HFF-Myc (cell line): Measurements from ENCODE around the gene PELI2.

ENCODE experiments used
- DNase-seq: peaks from one replicate; pipeline ENCODE4 v3.0.0-alpha.2; 2011; ENCODE audit warnings: low read depth; ENCODE audit errors: extremely low read depth
- H3K4me3 ChIP-seq: replicated peaks from 2 replicates; pipeline ENCODE4 v1.5.1; 2011; ENCODE audit warnings: low read depth, mild to moderate bottlenecking, control low read depth, low read length
- TF ChIP-seq, protein P1 (sequence below): IDR thresholded peaks from 2 replicates; pipeline ENCODE4 v1.5.1; 2012; ENCODE audit warnings: mild to moderate bottlenecking, low read depth, low read length, control low read depth; ENCODE audit errors: missing control alignments

Gene PELI2

DNA sequence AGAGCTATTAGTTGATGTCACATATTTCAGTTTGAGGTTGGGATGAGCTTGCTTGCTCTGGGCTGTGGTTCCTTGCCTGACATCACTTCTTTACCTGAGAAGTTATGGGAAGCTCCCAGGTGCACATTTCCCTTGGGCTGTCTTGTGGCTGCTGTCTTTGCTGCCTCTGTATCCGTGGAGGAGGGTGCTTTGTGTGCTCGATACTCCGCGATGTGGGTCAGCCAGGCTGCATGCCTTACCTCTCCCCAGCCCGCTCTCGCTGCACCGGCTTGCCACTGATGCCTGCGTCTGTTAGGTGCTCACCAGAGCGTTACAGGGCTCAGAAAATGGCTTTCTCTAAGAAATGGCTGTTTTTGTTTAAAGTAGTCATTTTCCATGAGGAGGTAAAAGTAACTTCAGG, 19.6 kb downstream of the PELI2 start:
- TF ChIP-seq, protein P1, sequence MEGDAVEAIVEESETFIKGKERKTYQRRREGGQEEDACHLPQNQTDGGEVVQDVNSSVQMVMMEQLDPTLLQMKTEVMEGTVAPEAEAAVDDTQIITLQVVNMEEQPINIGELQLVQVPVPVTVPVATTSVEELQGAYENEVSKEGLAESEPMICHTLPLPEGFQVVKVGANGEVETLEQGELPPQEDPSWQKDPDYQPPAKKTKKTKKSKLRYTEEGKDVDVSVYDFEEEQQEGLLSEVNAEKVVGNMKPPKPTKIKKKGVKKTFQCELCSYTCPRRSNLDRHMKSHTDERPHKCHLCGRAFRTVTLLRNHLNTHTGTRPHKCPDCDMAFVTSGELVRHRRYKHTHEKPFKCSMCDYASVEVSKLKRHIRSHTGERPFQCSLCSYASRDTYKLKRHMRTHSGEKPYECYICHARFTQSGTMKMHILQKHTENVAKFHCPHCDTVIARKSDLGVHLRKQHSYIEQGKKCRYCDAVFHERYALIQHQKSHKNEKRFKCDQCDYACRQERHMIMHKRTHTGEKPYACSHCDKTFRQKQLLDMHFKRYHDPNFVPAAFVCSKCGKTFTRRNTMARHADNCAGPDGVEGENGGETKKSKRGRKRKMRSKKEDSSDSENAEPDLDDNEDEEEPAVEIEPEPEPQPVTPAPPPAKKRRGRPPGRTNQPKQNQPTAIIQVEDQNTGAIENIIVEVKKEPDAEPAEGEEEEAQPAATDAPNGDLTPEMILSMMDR = no peak
- DNase-seq = no peak

DNA sequence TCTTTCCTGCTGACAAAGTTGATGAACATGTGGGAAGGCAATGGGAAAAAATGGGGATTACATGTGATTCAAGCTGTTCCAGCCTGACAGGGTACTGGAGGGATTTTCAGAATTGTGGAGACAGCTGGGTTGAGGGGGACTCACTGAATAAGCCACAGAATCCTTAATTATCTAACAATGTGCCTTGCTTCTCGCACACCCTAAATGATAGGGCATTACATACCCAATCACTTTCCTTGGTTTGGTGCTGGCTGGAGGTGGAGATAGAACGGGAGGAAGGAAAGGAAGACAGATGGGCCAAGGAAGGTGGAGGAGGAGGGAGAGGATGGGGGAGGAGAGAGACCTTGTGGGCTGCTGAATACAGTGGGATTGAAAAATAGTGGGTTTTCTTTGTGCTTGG, 20.7 kb downstream of the PELI2 start:
- DNase-seq = no peak
- H3K4me3 ChIP-seq = no peak overlapping the region
- TF ChIP-seq, protein P1 = no peak

More for the DNA sequence above, 19.6 kb downstream of the PELI2 start:
- no peak overlapping the region for H3K4me3 ChIP-seq

DNA sequence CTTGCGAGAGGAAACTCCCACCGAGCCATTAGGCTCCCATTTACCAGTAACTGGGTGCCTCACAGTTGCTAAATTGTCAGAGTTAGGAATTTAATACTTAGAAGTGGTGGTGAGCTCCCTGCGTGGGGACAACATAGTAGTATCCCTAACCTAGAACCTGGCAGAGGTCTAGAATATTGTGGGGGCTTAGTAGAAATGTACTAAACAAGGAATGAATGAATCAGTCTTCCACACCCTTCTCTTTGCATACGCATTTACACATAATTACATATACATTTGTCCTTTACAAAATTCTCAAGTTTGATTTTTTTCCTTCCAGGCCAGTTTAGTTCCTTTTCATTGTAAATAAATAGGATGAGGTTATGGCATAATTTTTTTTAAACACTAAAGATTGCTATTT, 24.1 kb downstream of the PELI2 start:
- TF ChIP-seq, protein P1 = no peak
- no peak overlapping the region for H3K4me3 ChIP-seq
- DNase-seq = no peak

DNA sequence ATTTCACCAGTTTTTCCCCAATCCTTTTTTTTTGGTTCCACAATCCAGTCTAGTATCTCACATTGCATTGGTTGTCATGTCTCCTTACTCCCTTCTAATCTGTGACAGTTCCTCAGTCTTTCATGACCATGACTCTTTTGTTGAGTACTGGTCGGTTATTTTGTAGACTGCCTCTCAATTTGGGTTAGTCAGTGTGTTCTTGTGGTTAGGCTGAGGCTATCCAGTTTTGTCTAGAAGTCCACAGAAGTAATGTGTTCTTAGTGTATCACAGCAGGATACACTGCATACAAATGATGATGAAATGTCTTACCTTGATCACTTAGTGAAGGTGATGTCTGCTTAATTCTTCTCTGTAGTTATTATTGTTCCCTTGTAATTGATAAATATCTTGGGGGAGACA, 24.8 kb downstream of the PELI2 start:
- TF ChIP-seq, protein P1 = no peak
- DNase-seq = no peak
- H3K4me3 ChIP-seq = no peak overlapping the region

DNA sequence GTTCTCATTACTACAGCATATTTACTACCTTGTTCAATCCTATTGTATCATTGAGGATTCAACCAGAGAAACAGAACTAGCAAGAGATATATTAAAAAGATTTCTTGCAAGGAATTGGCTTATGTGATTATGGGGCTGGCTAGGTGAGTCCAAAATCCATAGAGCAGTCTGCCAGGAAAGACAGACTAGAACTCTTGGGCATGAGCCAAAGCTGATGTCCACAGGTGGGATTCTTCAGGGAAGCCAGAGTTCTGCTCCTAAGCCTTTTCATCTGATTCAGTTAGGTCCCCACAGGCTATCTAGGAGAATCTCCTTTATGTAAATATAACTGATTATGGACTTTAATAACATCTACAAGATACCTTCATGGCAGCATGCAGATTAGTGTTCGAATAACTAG, 26.0 kb downstream of the PELI2 start:
- no peak for DNase-seq
- TF ChIP-seq, protein P1 = no peak
- H3K4me3 ChIP-seq = no peak overlapping the region

DNA sequence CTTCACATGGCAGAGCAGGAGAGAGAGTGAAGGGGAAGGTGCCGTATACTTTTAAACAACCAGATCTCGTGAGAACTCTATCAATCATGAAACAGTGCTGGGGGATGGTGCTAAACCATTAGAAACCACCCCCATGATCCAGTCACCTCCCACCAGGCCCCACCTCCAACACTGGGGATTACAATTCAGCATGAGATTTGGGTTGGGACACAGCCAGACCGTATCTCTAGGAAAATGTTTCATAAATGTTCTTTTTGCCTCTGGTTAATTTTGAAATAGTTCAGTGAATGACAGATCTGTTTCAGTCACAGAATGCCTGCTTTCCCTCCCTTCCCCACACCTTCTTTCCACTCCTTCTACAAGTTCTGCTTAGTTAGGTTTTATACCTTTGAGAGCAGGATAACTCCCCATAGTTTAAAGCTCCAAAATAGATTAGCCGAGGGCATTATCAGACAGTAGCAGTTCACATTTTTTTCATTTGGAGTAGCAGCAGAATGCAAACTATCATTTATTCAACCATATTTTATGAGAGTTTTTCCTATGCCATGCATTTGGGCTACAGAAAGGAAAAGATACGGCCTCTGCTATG, 27.1 kb downstream of the PELI2 start:
- DNase-seq = no peak
- TF ChIP-seq, protein P1 = no peak
- H3K4me3 ChIP-seq = no peak overlapping the region

DNA sequence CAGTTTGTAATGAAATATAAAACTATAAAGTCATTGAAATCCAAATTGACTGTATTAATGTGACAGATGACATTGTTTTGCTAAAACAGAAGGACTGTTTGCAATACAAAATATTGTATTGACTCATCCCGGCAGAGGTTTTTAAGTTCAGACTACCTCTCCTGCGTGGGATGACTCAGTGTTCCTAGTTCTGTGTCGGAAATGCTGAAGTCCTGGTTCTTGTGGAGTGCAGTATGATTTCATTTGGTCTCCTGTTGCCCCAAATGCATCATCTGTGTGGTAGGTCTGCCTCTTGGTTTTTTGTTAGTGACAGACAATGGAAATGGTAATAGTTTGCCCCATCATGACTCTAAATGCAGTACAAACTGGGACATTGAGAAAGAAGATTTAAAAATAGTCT, 27.8 kb downstream of the PELI2 start:
- TF ChIP-seq, protein P1 = no peak
- DNase-seq = no peak

More for the DNA sequence above, 27.8 kb downstream of the PELI2 start:
- no peak overlapping the region for H3K4me3 ChIP-seq
